Sigmoid colon (tissue), 7 donors: ENCODE results near the gene MYLK. TPM values are rescaled to one million over a fixed set of nuclear protein-coding genes. Genes with fewer than 3 reads are reported as not detected.

Experiments used
- DNase-seq: peaks from one replicate; pipeline ENCODE4 v3.0.0-alpha.2; 2019
- H3K27ac ChIP-seq, 4 donors: fragments of 200-600 bp; sonication (generic); one replicate each; pipeline ENCODE4 v1.5.1; 2016 to 2019; ENCODE audit warnings: mild to moderate bottlenecking in 1 of 4
- H3K27me3 ChIP-seq, 3 donors: fragments of 200-600 bp; sonication (generic); one replicate each; pipeline ENCODE4 v1.5.1; 2019; ENCODE audit warnings: mild to moderate bottlenecking in 1 of 3
- H3K36me3 ChIP-seq, 4 donors: fragments of 200-600 bp; sonication (generic); one replicate each; pipeline ENCODE4 v1.5.1; 2016 to 2019
- H3K4me1 ChIP-seq, 4 donors: fragments of 200-600 bp; sonication (generic); one replicate each; pipeline ENCODE4 v1.5.1; 2017 to 2019
- H3K4me3 ChIP-seq, 4 donors: fragments of 200-600 bp; sonication (generic); one replicate each; pipeline ENCODE4 v1.5.1; 2017 to 2019; ENCODE audit warnings: mild to moderate bottlenecking in 2 of 4, moderate library complexity in 1 of 4
- H3K9me3 ChIP-seq, 4 donors: fragments of 200-600 bp in 3 of 4; sonication (generic) in 3 of 4; one replicate each; pipeline versions ENCODE4 v1.5.1 to v1.6.1; 2013 to 2019
- CTCF ChIP-seq, 4 experiments: fragments of 450-650 bp in 3 of 4; fragments of 200-600 bp in 1 of 4; IDR thresholded peaks; one replicate each; pipeline ENCODE4 v1.5.1; 2016 to 2019; ENCODE audit warnings: antibody characterized with exemption in 4 of 4, mild to moderate bottlenecking in 3 of 4, moderate library complexity in 2 of 4
- EP300 ChIP-seq, 4 donors: sonication (generic); formaldehyde crosslinking; IDR thresholded peaks; one replicate each; pipeline ENCODE4 v1.6.1; 2017; ENCODE audit warnings: antibody characterized with exemption in 4 of 4
- POLR2A ChIP-seq, 2 donors: fragments of 450-650 bp; IDR thresholded peaks; one replicate each; pipeline ENCODE4 v1.6.1; 2016; ENCODE audit warnings: antibody characterized with exemption in 2 of 2, mild to moderate bottlenecking in 2 of 2, moderate library complexity in 2 of 2
- POLR2AphosphoS5 ChIP-seq, 4 donors: sonication (generic); formaldehyde crosslinking; IDR thresholded peaks; one replicate each; pipeline ENCODE4 v1.6.1; 2017; ENCODE audit warnings: antibody characterized with exemption in 4 of 4
- WGBS, 2 donors: extraction: QIAGEN DNeasy Blood & Tissue Kit; methylation state at CpG; one replicate each; pipeline ENCODE4 v1.1.7; 2013; 5-methylcytosine and 5-hydroxymethylcytosine counted together
- intact Hi-C: fragments of 100-400 bp; cut with DNase I; formaldehyde crosslinking; loops from one replicate; pipeline ENCODE4 v1.15.1; 2023
- polyA plus RNA-seq, 3 donors: library from polyadenylated mRNA; stranded (reverse); fragments of 200-250 nt; gene quantifications; one replicate each; pipeline ENCODE4 v1.2.3, GENCODE V29; 2013
- total RNA-seq, 4 donors: library from RNA; depleted of rRNA; stranded (reverse); fragments of >200 nt; gene quantifications; one replicate each; pipeline ENCODE4 v1.1.0, GENCODE V29; 2016
- donor health status: healthy with polysubstance abuse.
- donor health status: Bipolar disorder and iron deficiency.
- donor health status: healthy.

The MYLK gene
- total and polyA plus RNA-seq, 7 donors: 21.5 to 2,153 (median 1,169) TPM

- H3K4me3 ChIP-seq: no peak overlapping the region
- no peaks in the 10 kb centered on the region for H3K27me3 ChIP-seq
- no peak overlapping the region for H3K27ac ChIP-seq
- H3K36me3 ChIP-seq: no peaks in the 10 kb centered on the region
- no peaks in the 10 kb centered on the region for H3K9me3 ChIP-seq
- DNase-seq: no peak
- WGBS, 2 donors: 25 to 59% methylated on average over 2 of the region's 2 CpGs
- intact Hi-C loops: no loop called here
- peaks cover 0 to 37% (median 27%) of the 10 kb centered on the region in 4 donors for H3K4me1 ChIP-seq
- TF ChIP-seq POLR2A (IDR thresholded peaks at IDR 0.05) (no peak), CTCF (IDR thresholded peaks at IDR 0.05) (no peak), POLR2AphosphoS5 (IDR thresholded peaks at IDR 0.05) (no peak), EP300 (IDR thresholded peaks at IDR 0.05) (no peak)
These were observed 65.2 kb downstream of the MYLK start for GRCh38 chr3:123818921-123819429.

GRCh38 chr3:123818324-123818920, 65.7 kb downstream of the MYLK start:
- Histone ChIP-seq H3K27me3 (no peaks in the 10 kb centered on the region), H3K27ac (peak overlapping the region in 1 of 4 donors; percentile 71), H3K36me3 (no peaks in the 10 kb centered on the region), H3K4me3 (no peak overlapping the region), H3K4me1 (peaks cover 0 to 37% (median 27%) of the 10 kb centered on the region in 4 donors), H3K9me3 (no peaks in the 10 kb centered on the region)
- WGBS, 2 donors: 82 to 84% methylated on average over 5 of the region's 5 CpGs
- DNase-seq: no peak
- intact Hi-C loops: no loop called here
- TF ChIP-seq POLR2AphosphoS5 (IDR thresholded peaks at IDR 0.05) (no peak), CTCF (IDR thresholded peaks at IDR 0.05) (no peak), EP300 (IDR thresholded peaks at IDR 0.05) (no peak), POLR2A (IDR thresholded peaks at IDR 0.05) (no peak)

GRCh38 chr3:123817413-123817812, 66.7 kb downstream of the MYLK start:
- Histone ChIP-seq H3K27ac (peak overlapping the region; percentile 44 to 73 (median 66)), H3K27me3 (no peaks in the 10 kb centered on the region), H3K4me3 (no peak overlapping the region), H3K9me3 (no peaks in the 10 kb centered on the region), H3K4me1 (peaks cover 0 to 37% (median 27%) of the 10 kb centered on the region in 4 donors), H3K36me3 (no peaks in the 10 kb centered on the region)
- 87 to 90% methylated on average over 4 of the region's 4 CpGs for WGBS, 2 donors
- TF ChIP-seq CTCF (IDR thresholded peaks at IDR 0.05): no peak
- no peak for TF ChIP-seq POLR2AphosphoS5 (IDR thresholded peaks at IDR 0.05)
- TF ChIP-seq POLR2A (IDR thresholded peaks at IDR 0.05): no peak
- TF ChIP-seq EP300 (IDR thresholded peaks at IDR 0.05): no peak
- no peak for DNase-seq
- intact Hi-C loops: no loop called here

GRCh38 chr3:123816673-123817207, 67.4 kb downstream of the MYLK start:
- Histone ChIP-seq H3K36me3 (no peaks in the 10 kb centered on the region), H3K27me3 (no peaks in the 10 kb centered on the region), H3K27ac (peak overlapping the region; percentile 44 to 73 (median 66)), H3K4me1 (peaks cover 0 to 37% (median 27%) of the 10 kb centered on the region in 4 donors), H3K4me3 (no peak overlapping the region), H3K9me3 (no peaks in the 10 kb centered on the region)
- no peak for DNase-seq
- intact Hi-C loops: no loop called here
- TF ChIP-seq POLR2AphosphoS5 (IDR thresholded peaks at IDR 0.05) (peak in 2 of 4 donors; percentile 15 to 20), POLR2A (IDR thresholded peaks at IDR 0.05) (no peak)
- 72 to 79% methylated on average over 5 of the region's 5 CpGs for WGBS, 2 donors

- Histone ChIP-seq H3K36me3 (no peaks in the 10 kb centered on the region), H3K27ac (peak overlapping the region; percentile 44 to 73 (median 66)), H3K9me3 (no peaks in the 10 kb centered on the region), H3K4me1 (peaks cover 0 to 37% (median 27%) of the 10 kb centered on the region in 4 donors), H3K27me3 (no peaks in the 10 kb centered on the region), H3K4me3 (no peak overlapping the region)
- WGBS, 2 donors: 90 to 93% methylated on average over 1 of the region's 1 CpG
- no peak for DNase-seq
- intact Hi-C loops: no loop called here
- TF ChIP-seq EP300 (IDR thresholded peaks at IDR 0.05): no peak
- TF ChIP-seq POLR2AphosphoS5 (IDR thresholded peaks at IDR 0.05): no peak
- TF ChIP-seq CTCF (IDR thresholded peaks at IDR 0.05): no peak
- TF ChIP-seq POLR2A (IDR thresholded peaks at IDR 0.05): no peak
These were observed 68.2 kb downstream of the MYLK start for GRCh38 chr3:123815981-123816380.
